Keratinocyte (primary cell): ENCODE measurements around the gene RERE. TPM values are rescaled to one million over a fixed set of nuclear protein-coding genes. Genes with fewer than 3 reads are reported as not detected.

Source experiments
- DNase-seq: peaks from one replicate; pipeline ENCODE4 v3.0.0-alpha.2; 2011; ENCODE audit warnings: low read depth, missing footprints, low spot score
- FAIRE-seq: peaks from 2 replicates; lab custom pipeline; 2011; peaks lifted over from hg19 to GRCh38; lab: Jason Lieb, UNC
- H2AFZ ChIP-seq: 2 replicates; pipeline ENCODE4 v1.6.0; 2012; ENCODE audit warnings: low read length, control low read depth, inconsistent platforms; ENCODE audit not compliant: control insufficient read depth
- H3K27ac ChIP-seq: 2 replicates; pipeline ENCODE4 v1.5.1; 2011; ENCODE audit warnings: low read length; ENCODE audit not compliant: control insufficient read depth, insufficient read depth
- H3K27me3 ChIP-seq: 3 replicates; pipeline ENCODE4 v1.6.0; 2011; ENCODE audit warnings: low read length; ENCODE audit not compliant: control insufficient read depth, insufficient read depth; ENCODE audit errors: extremely low read depth
- H3K36me3 ChIP-seq, 2 experiments: 2 replicates in 1 of 2; 3 replicates in 1 of 2; pipeline ENCODE4 v1.5.1; 2011; ENCODE audit warnings: low read length in 2 of 2, mild to moderate bottlenecking in 1 of 2; ENCODE audit not compliant: control insufficient read depth in 2 of 2, insufficient read depth in 2 of 2; ENCODE audit errors: extremely low read depth in 1 of 2
- H3K4me1 ChIP-seq: 3 replicates; pipeline ENCODE4 v1.5.1; 2011; ENCODE audit warnings: low read length; ENCODE audit not compliant: control insufficient read depth, insufficient read depth; ENCODE audit errors: extremely low read depth
- H3K4me2 ChIP-seq: 3 replicates; pipeline ENCODE4 v1.6.0; 2011; ENCODE audit warnings: low read depth, low read length; ENCODE audit not compliant: control insufficient read depth, insufficient read depth; ENCODE audit errors: extremely low read depth
- H3K4me3 ChIP-seq, 3 experiments: fragments of 200-600 bp in 1 of 3; sonication (generic) in 1 of 3; 2 replicates in 2 of 3; 3 replicates in 1 of 3; pipeline ENCODE4 v1.5.1; 2011 to 2016; ENCODE audit warnings: low read length in 3 of 3, mild to moderate bottlenecking in 3 of 3, control low read depth in 2 of 3, inconsistent platforms in 1 of 3, low read depth in 1 of 3, mixed read lengths in 1 of 3, mixed run types in 1 of 3, moderate library complexity in 1 of 3; ENCODE audit not compliant: control insufficient read depth in 2 of 3, insufficient read depth in 2 of 3; ENCODE audit errors: extremely low read depth in 1 of 3
- H3K79me2 ChIP-seq: 2 replicates; pipeline ENCODE4 v1.6.0; 2012; ENCODE audit warnings: low read length; ENCODE audit not compliant: control insufficient read depth, insufficient read depth
- H3K9ac ChIP-seq: 3 replicates; pipeline ENCODE4 v1.6.0; 2011; ENCODE audit warnings: low read length; ENCODE audit not compliant: control insufficient read depth, insufficient read depth; ENCODE audit errors: extremely low read depth
- H3K9me1 ChIP-seq: 3 replicates; pipeline ENCODE4 v1.6.0; 2011; ENCODE audit warnings: low read length; ENCODE audit not compliant: control insufficient read depth, insufficient read depth; ENCODE audit errors: extremely low read depth
- H3K9me3 ChIP-seq: 2 replicates; pipeline ENCODE4 v1.5.1; 2012; ENCODE audit warnings: low read depth, low read length; ENCODE audit not compliant: control insufficient read depth
- H4K20me1 ChIP-seq: 3 replicates; pipeline ENCODE4 v1.6.0; 2011; ENCODE audit warnings: low read length; ENCODE audit not compliant: control insufficient read depth, insufficient read depth; ENCODE audit errors: extremely low read depth
- EZH2 ChIP-seq: IDR thresholded peaks from one replicate; pipeline ENCODE4 v1.6.1; 2012; ENCODE audit warnings: inconsistent platforms, mild to moderate bottlenecking, low read length, moderate library complexity
- dilution Hi-C: fragments of 300-500 bp; cut with MboI; formaldehyde crosslinking; loops from one replicate; pipeline ENCODE4 v1.7.0; 2020; ENCODE audit warnings: low sequenced_read_pairs; ENCODE audit not compliant: extremely low pct_ligation_motif_present
- polyA plus RNA-seq, 5 experiments: library from polyadenylated mRNA; depleted of rRNA in 3 of 5; stranded (reverse) in 3 of 5; stranded (forward) in 1 of 5; unstranded in 1 of 5; fragments of >200 nt; gene quantifications; 1 replicate in 1 of 5; 2 replicates in 3 of 5; 3 replicates in 1 of 5; pipeline versions ENCODE4 v1.2.1 to v1.2.3, GENCODE V29; 2011 to 2012; ENCODE audit warnings: missing spikeins in 2 of 5, low read depth in 1 of 5, low replicate concordance in 1 of 5
- TF ChIP-seq, protein P1 (sequence below), 3 experiments: IDR thresholded peaks in 1 of 3; conservative IDR thresholded peaks in 1 of 3; optimal IDR thresholded peaks in 1 of 3; 2 replicates in 2 of 3; 3 replicates in 1 of 3; pipeline versions ENCODE3 to v1.5.1; 2011; ENCODE audit warnings: low read length in 3 of 3, mild to moderate bottlenecking in 3 of 3, moderate library complexity in 2 of 3, control low read depth in 1 of 3, inconsistent platforms in 1 of 3; ENCODE audit not compliant: insufficient read depth in 2 of 3; ENCODE audit errors: extremely low read depth in 1 of 3

The RERE gene
- polyA plus RNA-seq, 1 donor (not counting 4 experiments of a cell fraction or from before 2014, with no cell fraction given) = 3.8 TPM

GRCh38 chr1:8640950-8641349, 176.5 kb downstream of the RERE start:
- Histone ChIP-seq H3K9me3 (no peaks in the 10 kb centered on the region), H3K27me3 (no peaks in the 10 kb centered on the region), H3K4me2 (no peak overlapping the region), H4K20me1 (no peaks in the 10 kb centered on the region), H3K4me3 (no peak overlapping the region), H2AFZ (no peak overlapping the region), H3K9ac (no peak overlapping the region), H3K27ac (no peak overlapping the region), H3K36me3 (no peaks in the 10 kb centered on the region), H3K79me2 (no peaks in the 10 kb centered on the region), H3K4me1 (no peaks in the 10 kb centered on the region), H3K9me1 (no peaks in the 10 kb centered on the region)
- FAIRE-seq (no peak), DNase-seq (no peak)
- TF ChIP-seq, protein P1, sequence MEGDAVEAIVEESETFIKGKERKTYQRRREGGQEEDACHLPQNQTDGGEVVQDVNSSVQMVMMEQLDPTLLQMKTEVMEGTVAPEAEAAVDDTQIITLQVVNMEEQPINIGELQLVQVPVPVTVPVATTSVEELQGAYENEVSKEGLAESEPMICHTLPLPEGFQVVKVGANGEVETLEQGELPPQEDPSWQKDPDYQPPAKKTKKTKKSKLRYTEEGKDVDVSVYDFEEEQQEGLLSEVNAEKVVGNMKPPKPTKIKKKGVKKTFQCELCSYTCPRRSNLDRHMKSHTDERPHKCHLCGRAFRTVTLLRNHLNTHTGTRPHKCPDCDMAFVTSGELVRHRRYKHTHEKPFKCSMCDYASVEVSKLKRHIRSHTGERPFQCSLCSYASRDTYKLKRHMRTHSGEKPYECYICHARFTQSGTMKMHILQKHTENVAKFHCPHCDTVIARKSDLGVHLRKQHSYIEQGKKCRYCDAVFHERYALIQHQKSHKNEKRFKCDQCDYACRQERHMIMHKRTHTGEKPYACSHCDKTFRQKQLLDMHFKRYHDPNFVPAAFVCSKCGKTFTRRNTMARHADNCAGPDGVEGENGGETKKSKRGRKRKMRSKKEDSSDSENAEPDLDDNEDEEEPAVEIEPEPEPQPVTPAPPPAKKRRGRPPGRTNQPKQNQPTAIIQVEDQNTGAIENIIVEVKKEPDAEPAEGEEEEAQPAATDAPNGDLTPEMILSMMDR (optimal IDR thresholded peaks at IDR 0.05 in 1 of 3, IDR thresholded peaks at IDR 0.05 in 1 of 3, conservative IDR thresholded peaks at IDR 0.05 in 1 of 3; ENCODE audit: extremely low read depth in 1 of 3, insufficient read depth in 2 of 3, low read length in 3 of 3) = no peak
- no peak for TF ChIP-seq EZH2
- dilution Hi-C loops = loop anchor here (25.0 kb wide), 1 partner anchor 96 kb away; no protein-coding TSS in a partner anchor

DNA sequence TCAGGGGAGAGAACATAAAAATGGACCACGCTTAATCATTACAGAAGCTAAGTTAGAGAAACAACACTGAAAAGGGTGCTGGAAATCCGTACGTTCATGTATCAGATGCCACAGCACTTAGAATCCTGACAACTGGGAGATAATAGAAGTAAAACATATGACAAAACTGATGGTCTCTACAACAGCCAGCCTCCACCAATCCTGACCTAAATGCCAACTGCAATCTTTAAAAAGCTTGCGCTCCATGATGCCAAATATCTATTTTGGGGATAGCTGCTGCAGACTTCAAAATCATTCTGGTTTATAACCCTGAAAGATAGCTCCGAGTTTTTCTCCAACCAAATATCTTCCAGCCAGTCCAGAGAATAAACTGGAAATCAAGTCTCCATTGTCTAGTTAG, 178.3 kb downstream of the RERE start:
- Histone ChIP-seq H3K4me1 (no peaks in the 10 kb centered on the region), H3K36me3 (no peaks in the 10 kb centered on the region), H3K27ac (no peak overlapping the region), H3K27me3 (no peaks in the 10 kb centered on the region), H3K9ac (no peak overlapping the region), H2AFZ (no peak overlapping the region), H3K4me3 (no peak overlapping the region), H3K79me2 (no peaks in the 10 kb centered on the region), H3K9me3 (no peaks in the 10 kb centered on the region), H3K9me1 (no peaks in the 10 kb centered on the region), H3K4me2 (no peak overlapping the region), H4K20me1 (no peaks in the 10 kb centered on the region)
- dilution Hi-C loops = loop anchor here (25.0 kb wide), 1 partner anchor 98 kb away; no protein-coding TSS in a partner anchor
- FAIRE-seq = no peak
- no peak for DNase-seq
- TF ChIP-seq EZH2 = no peak
- TF ChIP-seq, protein P1 (optimal IDR thresholded peaks at IDR 0.05 in 1 of 3, IDR thresholded peaks at IDR 0.05 in 1 of 3, conservative IDR thresholded peaks at IDR 0.05 in 1 of 3; ENCODE audit: extremely low read depth in 1 of 3, insufficient read depth in 2 of 3, low read length in 3 of 3) = no peak
